ENCODE measurements around the gene GTSE1.

GTSE1 gene

DNA sequence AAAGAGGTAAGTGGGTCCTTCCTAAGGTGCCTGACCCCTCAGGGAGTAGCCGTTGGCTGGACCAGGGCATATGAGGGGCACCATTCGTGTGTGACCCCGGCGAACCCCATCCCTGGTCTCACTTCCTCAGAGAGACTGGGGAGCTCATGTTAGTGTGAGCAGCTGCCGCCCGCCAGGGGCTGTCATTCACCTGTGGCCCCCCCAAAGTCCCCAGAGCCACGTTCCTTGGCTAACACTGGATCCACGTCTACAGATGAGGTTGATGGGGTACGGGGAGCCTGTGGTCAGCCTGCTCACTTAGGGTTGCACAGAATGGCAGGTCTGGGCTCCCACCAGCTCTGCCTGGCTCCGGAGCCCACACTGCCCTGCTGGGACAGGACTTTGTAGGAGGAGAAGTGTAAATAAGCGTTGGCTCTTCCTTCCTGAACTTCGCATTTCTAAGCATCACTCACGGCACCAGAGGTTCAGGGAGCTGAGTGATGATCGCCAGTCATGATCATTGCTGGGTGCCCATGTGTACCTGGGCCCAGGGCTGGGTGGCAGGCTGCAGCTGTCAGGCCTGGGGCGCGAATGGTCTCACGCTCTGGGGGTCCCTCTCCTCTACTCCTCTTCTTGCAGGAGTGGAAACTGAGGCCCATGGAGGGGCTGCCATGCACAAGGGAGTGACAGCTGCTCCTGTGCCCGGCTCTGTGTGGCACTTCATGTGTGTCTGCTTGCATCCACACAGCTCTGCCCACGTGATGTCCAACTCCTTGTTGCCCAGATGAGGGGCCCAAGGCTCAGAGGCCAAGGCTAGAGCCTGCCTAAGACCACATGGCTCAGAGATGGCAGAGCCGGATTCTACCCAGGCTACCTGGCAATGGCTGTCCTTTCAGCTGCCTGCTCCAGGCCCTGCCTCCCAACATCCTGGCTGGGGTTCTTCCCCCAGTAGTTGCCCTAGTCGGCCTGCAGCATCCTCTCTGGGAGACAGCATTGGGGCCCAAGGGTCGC, 17.7 kb upstream of the GTSE1 start:
- Histone ChIP-seq H3K27me3 (replicated peaks; ENCODE audit: control insufficient read depth, insufficient read depth, low read length) (no peaks in the 10 kb centered on the region), H3K36me3 (ENCODE audit: control insufficient read depth, insufficient read depth, low read length) (peaks cover 24% of the 10 kb centered on the region), H3K4me3 (replicated peaks; ENCODE audit: low read depth, low read length) (no peak overlapping the region)
- no peak for DNase-seq (ENCODE audit: extremely low read depth, insufficient read length)
- TF ChIP-seq, protein P1, sequence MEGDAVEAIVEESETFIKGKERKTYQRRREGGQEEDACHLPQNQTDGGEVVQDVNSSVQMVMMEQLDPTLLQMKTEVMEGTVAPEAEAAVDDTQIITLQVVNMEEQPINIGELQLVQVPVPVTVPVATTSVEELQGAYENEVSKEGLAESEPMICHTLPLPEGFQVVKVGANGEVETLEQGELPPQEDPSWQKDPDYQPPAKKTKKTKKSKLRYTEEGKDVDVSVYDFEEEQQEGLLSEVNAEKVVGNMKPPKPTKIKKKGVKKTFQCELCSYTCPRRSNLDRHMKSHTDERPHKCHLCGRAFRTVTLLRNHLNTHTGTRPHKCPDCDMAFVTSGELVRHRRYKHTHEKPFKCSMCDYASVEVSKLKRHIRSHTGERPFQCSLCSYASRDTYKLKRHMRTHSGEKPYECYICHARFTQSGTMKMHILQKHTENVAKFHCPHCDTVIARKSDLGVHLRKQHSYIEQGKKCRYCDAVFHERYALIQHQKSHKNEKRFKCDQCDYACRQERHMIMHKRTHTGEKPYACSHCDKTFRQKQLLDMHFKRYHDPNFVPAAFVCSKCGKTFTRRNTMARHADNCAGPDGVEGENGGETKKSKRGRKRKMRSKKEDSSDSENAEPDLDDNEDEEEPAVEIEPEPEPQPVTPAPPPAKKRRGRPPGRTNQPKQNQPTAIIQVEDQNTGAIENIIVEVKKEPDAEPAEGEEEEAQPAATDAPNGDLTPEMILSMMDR (IDR thresholded peaks at IDR 0.05; ENCODE audit: insufficient read depth, low read length, poor library complexity, severe bottlenecking), result no peak

DNA sequence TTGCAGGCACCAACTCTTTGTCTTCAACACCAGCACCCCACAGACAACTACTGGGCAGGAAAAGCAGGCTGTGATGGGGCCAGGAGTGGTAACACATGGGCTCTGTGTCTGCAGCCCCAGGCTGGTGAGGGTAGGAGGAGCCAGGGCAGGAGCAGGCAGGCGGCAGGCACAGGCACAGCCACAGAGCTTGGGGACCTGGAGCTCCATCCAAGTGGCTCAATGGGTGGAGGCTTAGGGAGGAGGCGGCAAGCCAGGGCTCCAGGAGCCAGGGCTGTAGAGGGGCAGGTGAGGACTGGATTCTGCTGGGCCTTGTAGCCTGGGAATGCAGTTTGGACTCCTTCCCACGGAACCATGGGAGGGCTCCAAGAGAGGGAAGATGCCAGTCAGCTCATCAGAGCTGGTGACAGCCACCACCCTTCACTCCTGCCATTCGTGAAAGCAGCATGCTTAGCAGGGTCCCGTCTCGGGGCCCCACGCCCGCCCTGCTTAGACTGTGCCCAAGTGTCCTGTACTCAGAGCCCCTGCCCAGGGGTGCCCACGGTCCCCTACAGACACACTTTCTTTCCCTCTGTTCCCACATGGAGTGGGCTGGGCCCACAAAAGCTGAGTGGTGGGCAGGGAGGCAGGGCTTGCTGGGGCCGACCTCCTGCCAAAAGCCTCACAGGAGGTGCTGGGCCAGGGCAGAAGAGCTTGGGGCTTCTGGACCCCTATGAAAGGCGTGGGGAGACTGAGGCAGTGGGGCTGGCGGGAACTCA, 16.4 kb upstream of the GTSE1 start:
- H3K4me3 ChIP-seq (replicated peaks; ENCODE audit: low read depth, low read length), result no peak overlapping the region
- H3K36me3 ChIP-seq (ENCODE audit: control insufficient read depth, insufficient read depth, low read length), result peaks cover 30% of the 10 kb centered on the region
- no peak for DNase-seq (ENCODE audit: extremely low read depth, insufficient read length)
- H3K27me3 ChIP-seq (replicated peaks; ENCODE audit: control insufficient read depth, insufficient read depth, low read length), result no peaks in the 10 kb centered on the region
- TF ChIP-seq, protein P1 (IDR thresholded peaks at IDR 0.05; ENCODE audit: insufficient read depth, low read length, poor library complexity, severe bottlenecking), result no peak

- no peak overlapping the region for H3K4me3 ChIP-seq (replicated peaks; ENCODE audit: low read depth, low read length)
- no peak for DNase-seq (ENCODE audit: extremely low read depth, insufficient read length)
- TF ChIP-seq, protein P1 (IDR thresholded peaks at IDR 0.05; ENCODE audit: insufficient read depth, low read length, poor library complexity, severe bottlenecking), result no peak
- peaks cover 31% of the 10 kb centered on the region for H3K36me3 ChIP-seq (ENCODE audit: control insufficient read depth, insufficient read depth, low read length)
- H3K27me3 ChIP-seq (replicated peaks; ENCODE audit: control insufficient read depth, insufficient read depth, low read length), result no peaks in the 10 kb centered on the region
Observed at GRCh38 chr22:46280999-46281623, 15.6 kb upstream of the GTSE1 start.

GRCh38 chr22:46281866-46282678, 14.6 kb upstream of the GTSE1 start:
- DNase-seq (ENCODE audit: extremely low read depth, insufficient read length), result no peak
- TF ChIP-seq, protein P1 (IDR thresholded peaks at IDR 0.05; ENCODE audit: insufficient read depth, low read length, poor library complexity, severe bottlenecking), result no peak
- no peak overlapping the region for H3K4me3 ChIP-seq (replicated peaks; ENCODE audit: low read depth, low read length)
- H3K27me3 ChIP-seq (replicated peaks; ENCODE audit: control insufficient read depth, insufficient read depth, low read length), result no peaks in the 10 kb centered on the region
- H3K36me3 ChIP-seq (ENCODE audit: control insufficient read depth, insufficient read depth, low read length), result peaks cover 33% of the 10 kb centered on the region

- Histone ChIP-seq H3K4me3 (replicated peaks; ENCODE audit: low read depth, low read length) (no peak overlapping the region), H3K27me3 (replicated peaks; ENCODE audit: control insufficient read depth, insufficient read depth, low read length) (no peaks in the 10 kb centered on the region), H3K36me3 (ENCODE audit: control insufficient read depth, insufficient read depth, low read length) (peaks cover 22% of the 10 kb centered on the region)
- DNase-seq (ENCODE audit: extremely low read depth, insufficient read length), result no peak
- TF ChIP-seq, protein P1 (IDR thresholded peaks at IDR 0.05; ENCODE audit: insufficient read depth, low read length, poor library complexity, severe bottlenecking), result no peak
Observed at GRCh38 chr22:46286006-46286405, 10.7 kb upstream of the GTSE1 start.

All from GM06990 (cell line).